ENCODE results near the gene FUT8.
A peak's percentile ranks its signal among the peaks of the same experiment; 100 is the strongest.

FUT8 gene

GRCh38 chr14:65748796-65749195 is 336.3 kb downstream of the FUT8 start:
- Histone ChIP-seq H3K4me1 (ENCODE audit: control insufficient read depth in 2 of 2, insufficient read depth in 2 of 2, low read length in 2 of 2) (peaks cover 13 to 27% of the 10 kb centered on the region in 2 donors), H3K36me3 (ENCODE audit: control insufficient read depth in 2 of 2, insufficient read depth in 2 of 2, low read length in 2 of 2) (no peaks in the 10 kb centered on the region), H3K9me3 (ENCODE audit: control insufficient read depth in 2 of 2, low read length in 2 of 2) (no peaks in the 10 kb centered on the region), H3K27ac (ENCODE audit: low read depth in 2 of 2, low read length in 2 of 2) (no peak overlapping the region), H3K9ac (ENCODE audit: low read depth in 1 of 2, low read length in 2 of 2) (no peak overlapping the region), H3K4me3 (ENCODE audit: low read length in 2 of 2) (no peak overlapping the region), H3K27me3 (ENCODE audit: control insufficient read depth in 2 of 2, insufficient read depth in 2 of 2, low read length in 2 of 2) (no peaks in the 10 kb centered on the region)

GRCh38 chr14:65749287-65749686 is 336.8 kb downstream of the FUT8 start:
- no peak overlapping the region for H3K27ac ChIP-seq (ENCODE audit: low read depth in 2 of 2, low read length in 2 of 2)
- H3K9ac ChIP-seq (ENCODE audit: low read depth in 1 of 2, low read length in 2 of 2): no peak overlapping the region
- no peaks in the 10 kb centered on the region for H3K27me3 ChIP-seq (ENCODE audit: control insufficient read depth in 2 of 2, insufficient read depth in 2 of 2, low read length in 2 of 2)
- no peaks in the 10 kb centered on the region for H3K9me3 ChIP-seq (ENCODE audit: control insufficient read depth in 2 of 2, low read length in 2 of 2)
- H3K4me3 ChIP-seq (ENCODE audit: low read length in 2 of 2): no peak overlapping the region
- no peaks in the 10 kb centered on the region for H3K36me3 ChIP-seq (ENCODE audit: control insufficient read depth in 2 of 2, insufficient read depth in 2 of 2, low read length in 2 of 2)
- peaks cover 16 to 31% of the 10 kb centered on the region in 2 donors for H3K4me1 ChIP-seq (ENCODE audit: control insufficient read depth in 2 of 2, insufficient read depth in 2 of 2, low read length in 2 of 2)

- Histone ChIP-seq H3K27me3 (ENCODE audit: control insufficient read depth in 2 of 2, insufficient read depth in 2 of 2, low read length in 2 of 2) (no peaks in the 10 kb centered on the region), H3K4me1 (ENCODE audit: control insufficient read depth in 2 of 2, insufficient read depth in 2 of 2, low read length in 2 of 2) (peaks cover 16 to 31% of the 10 kb centered on the region in 2 donors), H3K36me3 (ENCODE audit: control insufficient read depth in 2 of 2, insufficient read depth in 2 of 2, low read length in 2 of 2) (no peaks in the 10 kb centered on the region), H3K27ac (ENCODE audit: low read depth in 2 of 2, low read length in 2 of 2) (no peak overlapping the region), H3K4me3 (ENCODE audit: low read length in 2 of 2) (no peak overlapping the region), H3K9me3 (ENCODE audit: control insufficient read depth in 2 of 2, low read length in 2 of 2) (no peaks in the 10 kb centered on the region), H3K9ac (ENCODE audit: low read depth in 1 of 2, low read length in 2 of 2) (no peak overlapping the region)
These were observed 338.4 kb downstream of the FUT8 start for GRCh38 chr14:65750906-65751305.

GRCh38 chr14:65751510-65751909 is 339.0 kb downstream of the FUT8 start:
- Histone ChIP-seq H3K27me3 (ENCODE audit: control insufficient read depth in 2 of 2, insufficient read depth in 2 of 2, low read length in 2 of 2) (no peaks in the 10 kb centered on the region), H3K9ac (ENCODE audit: low read depth in 1 of 2, low read length in 2 of 2) (no peak overlapping the region), H3K9me3 (ENCODE audit: control insufficient read depth in 2 of 2, low read length in 2 of 2) (no peaks in the 10 kb centered on the region), H3K4me3 (ENCODE audit: low read length in 2 of 2) (no peak overlapping the region), H3K4me1 (ENCODE audit: control insufficient read depth in 2 of 2, insufficient read depth in 2 of 2, low read length in 2 of 2) (peaks cover 16 to 31% of the 10 kb centered on the region in 2 donors), H3K36me3 (ENCODE audit: control insufficient read depth in 2 of 2, insufficient read depth in 2 of 2, low read length in 2 of 2) (no peaks in the 10 kb centered on the region), H3K27ac (ENCODE audit: low read depth in 2 of 2, low read length in 2 of 2) (no peak overlapping the region)

- Histone ChIP-seq H3K27ac (ENCODE audit: low read depth in 2 of 2, low read length in 2 of 2) (peak overlapping the region; percentile 76 to 79), H3K36me3 (ENCODE audit: control insufficient read depth in 2 of 2, insufficient read depth in 2 of 2, low read length in 2 of 2) (no peaks in the 10 kb centered on the region), H3K9ac (ENCODE audit: low read depth in 1 of 2, low read length in 2 of 2) (no peak overlapping the region), H3K27me3 (ENCODE audit: control insufficient read depth in 2 of 2, insufficient read depth in 2 of 2, low read length in 2 of 2) (no peaks in the 10 kb centered on the region), H3K9me3 (ENCODE audit: control insufficient read depth in 2 of 2, low read length in 2 of 2) (no peaks in the 10 kb centered on the region), H3K4me1 (ENCODE audit: control insufficient read depth in 2 of 2, insufficient read depth in 2 of 2, low read length in 2 of 2) (peaks cover 16 to 31% of the 10 kb centered on the region in 2 donors), H3K4me3 (ENCODE audit: low read length in 2 of 2) (peak overlapping the region in 1 of 2 donors; percentile 36)
These were observed 340.5 kb downstream of the FUT8 start for GRCh38 chr14:65753061-65753460.

GRCh38 chr14:65755331-65755730 is 342.8 kb downstream of the FUT8 start:
- no peaks in the 10 kb centered on the region for H3K36me3 ChIP-seq (ENCODE audit: control insufficient read depth in 2 of 2, insufficient read depth in 2 of 2, low read length in 2 of 2)
- H3K4me1 ChIP-seq (ENCODE audit: control insufficient read depth in 2 of 2, insufficient read depth in 2 of 2, low read length in 2 of 2): peaks cover 16 to 31% of the 10 kb centered on the region in 2 donors
- H3K4me3 ChIP-seq (ENCODE audit: low read length in 2 of 2): no peak overlapping the region
- H3K9ac ChIP-seq (ENCODE audit: low read depth in 1 of 2, low read length in 2 of 2): no peak overlapping the region
- H3K9me3 ChIP-seq (ENCODE audit: control insufficient read depth in 2 of 2, low read length in 2 of 2): no peaks in the 10 kb centered on the region
- H3K27me3 ChIP-seq (ENCODE audit: control insufficient read depth in 2 of 2, insufficient read depth in 2 of 2, low read length in 2 of 2): no peaks in the 10 kb centered on the region
- no peak overlapping the region for H3K27ac ChIP-seq (ENCODE audit: low read depth in 2 of 2, low read length in 2 of 2)

GRCh38 chr14:65756880-65757279 is 344.4 kb downstream of the FUT8 start:
- H3K27me3 ChIP-seq (ENCODE audit: control insufficient read depth in 2 of 2, insufficient read depth in 2 of 2, low read length in 2 of 2): no peaks in the 10 kb centered on the region
- H3K4me3 ChIP-seq (ENCODE audit: low read length in 2 of 2): no peak overlapping the region
- no peaks in the 10 kb centered on the region for H3K9me3 ChIP-seq (ENCODE audit: control insufficient read depth in 2 of 2, low read length in 2 of 2)
- no peak overlapping the region for H3K9ac ChIP-seq (ENCODE audit: low read depth in 1 of 2, low read length in 2 of 2)
- H3K27ac ChIP-seq (ENCODE audit: low read depth in 2 of 2, low read length in 2 of 2): no peak overlapping the region
- H3K4me1 ChIP-seq (ENCODE audit: control insufficient read depth in 2 of 2, insufficient read depth in 2 of 2, low read length in 2 of 2): peaks cover 9 to 20% of the 10 kb centered on the region in 2 donors
- H3K36me3 ChIP-seq (ENCODE audit: control insufficient read depth in 2 of 2, insufficient read depth in 2 of 2, low read length in 2 of 2): no peaks in the 10 kb centered on the region

- Histone ChIP-seq H3K9ac (ENCODE audit: low read depth in 1 of 2, low read length in 2 of 2) (no peak overlapping the region), H3K4me1 (ENCODE audit: control insufficient read depth in 2 of 2, insufficient read depth in 2 of 2, low read length in 2 of 2) (peaks cover 19 to 25% of the 10 kb centered on the region in 2 donors), H3K4me3 (ENCODE audit: low read length in 2 of 2) (no peak overlapping the region), H3K9me3 (ENCODE audit: control insufficient read depth in 2 of 2, low read length in 2 of 2) (no peaks in the 10 kb centered on the region), H3K36me3 (ENCODE audit: control insufficient read depth in 2 of 2, insufficient read depth in 2 of 2, low read length in 2 of 2) (no peaks in the 10 kb centered on the region), H3K27ac (ENCODE audit: low read depth in 2 of 2, low read length in 2 of 2) (no peak overlapping the region), H3K27me3 (ENCODE audit: control insufficient read depth in 2 of 2, insufficient read depth in 2 of 2, low read length in 2 of 2) (no peaks in the 10 kb centered on the region)
These were observed 356.6 kb downstream of the FUT8 start for GRCh38 chr14:65769151-65769550.

- H3K27ac ChIP-seq (ENCODE audit: low read depth in 2 of 2, low read length in 2 of 2): no peak overlapping the region
- H3K27me3 ChIP-seq (ENCODE audit: control insufficient read depth in 2 of 2, insufficient read depth in 2 of 2, low read length in 2 of 2): no peaks in the 10 kb centered on the region
- no peaks in the 10 kb centered on the region for H3K36me3 ChIP-seq (ENCODE audit: control insufficient read depth in 2 of 2, insufficient read depth in 2 of 2, low read length in 2 of 2)
- H3K9ac ChIP-seq (ENCODE audit: low read depth in 1 of 2, low read length in 2 of 2): no peak overlapping the region
- H3K9me3 ChIP-seq (ENCODE audit: control insufficient read depth in 2 of 2, low read length in 2 of 2): no peaks in the 10 kb centered on the region
- no peak overlapping the region for H3K4me3 ChIP-seq (ENCODE audit: low read length in 2 of 2)
- peaks cover 21 to 25% of the 10 kb centered on the region in 2 donors for H3K4me1 ChIP-seq (ENCODE audit: control insufficient read depth in 2 of 2, insufficient read depth in 2 of 2, low read length in 2 of 2)
These were observed 358.2 kb downstream of the FUT8 start for GRCh38 chr14:65770681-65771080.

GRCh38 chr14:65771271-65771670 is 358.7 kb downstream of the FUT8 start:
- no peaks in the 10 kb centered on the region for H3K9me3 ChIP-seq (ENCODE audit: control insufficient read depth in 2 of 2, low read length in 2 of 2)
- no peak overlapping the region for H3K4me3 ChIP-seq (ENCODE audit: low read length in 2 of 2)
- H3K4me1 ChIP-seq (ENCODE audit: control insufficient read depth in 2 of 2, insufficient read depth in 2 of 2, low read length in 2 of 2): peaks cover 23 to 25% of the 10 kb centered on the region in 2 donors
- no peak overlapping the region for H3K27ac ChIP-seq (ENCODE audit: low read depth in 2 of 2, low read length in 2 of 2)
- no peaks in the 10 kb centered on the region for H3K36me3 ChIP-seq (ENCODE audit: control insufficient read depth in 2 of 2, insufficient read depth in 2 of 2, low read length in 2 of 2)
- no peak overlapping the region for H3K9ac ChIP-seq (ENCODE audit: low read depth in 1 of 2, low read length in 2 of 2)
- H3K27me3 ChIP-seq (ENCODE audit: control insufficient read depth in 2 of 2, insufficient read depth in 2 of 2, low read length in 2 of 2): no peaks in the 10 kb centered on the region

- H3K36me3 ChIP-seq (ENCODE audit: control insufficient read depth in 2 of 2, insufficient read depth in 2 of 2, low read length in 2 of 2): no peaks in the 10 kb centered on the region
- no peaks in the 10 kb centered on the region for H3K9me3 ChIP-seq (ENCODE audit: control insufficient read depth in 2 of 2, low read length in 2 of 2)
- no peak overlapping the region for H3K4me3 ChIP-seq (ENCODE audit: low read length in 2 of 2)
- H3K27ac ChIP-seq (ENCODE audit: low read depth in 2 of 2, low read length in 2 of 2): peak overlapping the region; percentile 74 to 78
- no peak overlapping the region for H3K9ac ChIP-seq (ENCODE audit: low read depth in 1 of 2, low read length in 2 of 2)
- peaks cover 23 to 25% of the 10 kb centered on the region in 2 donors for H3K4me1 ChIP-seq (ENCODE audit: control insufficient read depth in 2 of 2, insufficient read depth in 2 of 2, low read length in 2 of 2)
- H3K27me3 ChIP-seq (ENCODE audit: control insufficient read depth in 2 of 2, insufficient read depth in 2 of 2, low read length in 2 of 2): no peaks in the 10 kb centered on the region
These were observed 359.9 kb downstream of the FUT8 start for GRCh38 chr14:65772466-65772865.
